Fibroblast of lung (primary cell): ENCODE results near the gene WASL.

Experiments
- CTCF ChIP-seq, 2 donors: IDR thresholded peaks in 1 of 2; conservative IDR thresholded peaks in 1 of 2; 1 replicate in 1 of 2; 2 replicates in 1 of 2; pipeline ENCODE4 v1.5.1; 2011 to 2012; ENCODE audit warnings: low read length in 2 of 2, control low read depth in 1 of 2, inconsistent platforms in 1 of 2, low read depth in 1 of 2, mild to moderate bottlenecking in 1 of 2
- EZH2 ChIP-seq: IDR thresholded peaks from 2 replicates; pipeline ENCODE4 v1.5.1; 2012; ENCODE audit warnings: low read length, control low read depth, mild to moderate bottlenecking; ENCODE audit errors: missing control alignments

GRCh38 chr7:123791001-123791400 is 42.2 kb upstream of the WASL start:
- TF ChIP-seq CTCF (conservative IDR thresholded peaks at IDR 0.05 in 1 of 2, IDR thresholded peaks at IDR 0.05 in 1 of 2; ENCODE audit: low read depth in 1 of 2, low read length in 2 of 2), result no peak
- TF ChIP-seq EZH2, result no peak
